BLaER1 treated with 17β-estradiol and CSF1 and Interleukin-3, amounts not matched to agents 10 nM and 100 nM (cell line): ENCODE measurements around the gene CCNDBP1.
"Not testable (repeated sequence)": the region's sequence is repeated elsewhere in the genome, so short reads cannot be mapped to it uniquely, and the experiment has no call there.

Experiments
- H3K27ac ChIP-seq, 11 experiments: shearing (Covaris generic); formaldehyde crosslinking; 2 replicates each; pipeline ENCODE4 v1.8.1; 2022
- H3K27me3 ChIP-seq, 11 experiments: shearing (Covaris generic); formaldehyde crosslinking; 2 replicates each; pipeline ENCODE4 v1.8.1; 2022
- H3K36me3 ChIP-seq, 11 experiments: shearing (Covaris generic); formaldehyde crosslinking; 2 replicates each; pipeline ENCODE4 v1.8.1; 2022
- H3K4me1 ChIP-seq, 10 experiments: shearing (Covaris generic); formaldehyde crosslinking; 2 replicates each; pipeline ENCODE4 v1.8.1; 2022
- H3K4me2 ChIP-seq, 11 experiments: shearing (Covaris generic); formaldehyde crosslinking; 2 replicates each; pipeline ENCODE4 v1.8.1; 2022
- H3K4me3 ChIP-seq, 10 experiments: shearing (Covaris generic); formaldehyde crosslinking; 2 replicates each; pipeline ENCODE4 v1.8.1; 2022
- H3K9ac ChIP-seq, 11 experiments: shearing (Covaris generic); formaldehyde crosslinking; 2 replicates each; pipeline ENCODE4 v1.8.1; 2022
- H3K9me3 ChIP-seq, 11 experiments: shearing (Covaris generic); formaldehyde crosslinking; replicated peaks in 1 of 11; 2 replicates each; pipeline ENCODE4 v1.8.1; 2022
- H4K20me1 ChIP-seq, 11 experiments: shearing (Covaris generic); formaldehyde crosslinking; 2 replicates each; pipeline ENCODE4 v1.8.1; 2022
- Cebpa-rat ChIP-seq, 11 experiments: shearing (Covaris generic); IDR thresholded peaks; 2 replicates each; pipeline ENCODE4 v1.8.1; 2022

Gene CCNDBP1

DNA sequence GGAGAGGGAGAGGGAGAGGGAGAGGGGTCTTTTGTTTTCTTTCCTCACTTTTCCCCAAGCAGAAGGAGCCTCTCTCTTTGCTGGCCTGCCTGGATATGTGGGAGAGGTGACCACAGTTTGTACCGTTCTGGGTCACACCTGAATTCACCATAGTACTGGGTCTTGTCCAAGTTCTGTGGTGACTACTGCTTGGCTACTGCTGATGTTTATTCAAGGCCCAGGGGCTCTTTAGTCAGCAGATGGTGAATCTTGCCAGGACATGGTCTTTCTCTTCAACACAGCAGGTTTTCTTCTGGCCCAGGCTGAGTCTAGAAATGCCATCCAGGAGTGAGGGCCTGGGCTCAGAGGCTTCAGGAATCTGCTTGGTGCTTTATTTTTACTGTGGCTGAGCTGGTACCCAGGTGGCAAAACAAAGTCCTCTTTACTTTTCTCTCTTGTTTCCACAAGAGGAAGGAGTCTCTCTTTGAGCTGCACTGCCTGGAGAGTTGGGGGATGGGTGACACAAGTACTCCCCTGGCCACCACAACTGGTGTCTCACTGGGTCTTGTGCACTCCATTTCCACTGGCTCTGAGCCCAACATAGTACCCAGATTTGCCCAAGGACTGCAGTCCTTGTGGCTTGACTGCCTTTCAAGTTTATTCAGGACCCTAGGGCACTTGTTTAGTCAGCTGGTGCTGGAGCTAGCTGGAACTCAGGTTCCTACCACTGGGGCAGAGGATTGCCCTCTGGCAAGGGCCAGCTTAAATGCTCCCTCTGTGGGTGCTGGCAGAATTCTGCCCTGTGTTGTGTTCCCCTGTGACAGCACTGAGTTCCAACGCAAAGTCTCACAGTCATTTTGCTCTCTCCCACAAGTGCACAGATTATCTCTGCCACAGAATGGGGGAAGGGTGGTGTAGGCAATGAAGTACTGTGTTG, 16.8 kb upstream of the CCNDBP1 start:
- H3K4me3 ChIP-seq, result no peak overlapping the region
- H3K36me3 ChIP-seq, result peaks cover 25 to 75% (median 61%) of the 10 kb centered on the region in 11 experiments
- no peaks in the 10 kb centered on the region for H3K27me3 ChIP-seq
- H3K4me2 ChIP-seq, result no peak overlapping the region
- TF ChIP-seq Cebpa-rat (IDR thresholded peaks at IDR 0.05), result no peak
- H3K27ac ChIP-seq, result no peak overlapping the region
- H3K9ac ChIP-seq, result no peak overlapping the region
- H3K4me1 ChIP-seq, result no peaks in the 10 kb centered on the region
- H4K20me1 ChIP-seq, result no peaks in the 10 kb centered on the region
- H3K9me3 ChIP-seq, result peaks cover 16 to 31% (median 26%) of the 10 kb centered on the region in 11 experiments

- Histone ChIP-seq H3K4me1 (no peaks in the 10 kb centered on the region), H3K27ac (no peak overlapping the region), H4K20me1 (no peaks in the 10 kb centered on the region), H3K9ac (no peak overlapping the region), H3K4me3 (no peak overlapping the region), H3K36me3 (peaks cover 40 to 80% (median 66%) of the 10 kb centered on the region in 11 experiments), H3K27me3 (no peaks in the 10 kb centered on the region), H3K9me3 (peaks cover 21 to 45% (median 36%) of the 10 kb centered on the region in 11 experiments), H3K4me2 (no peak overlapping the region)
- TF ChIP-seq Cebpa-rat (IDR thresholded peaks at IDR 0.05), result no peak
Observed at GRCh38 chr15:43169888-43170287, 15.3 kb upstream of the CCNDBP1 start.

DNA sequence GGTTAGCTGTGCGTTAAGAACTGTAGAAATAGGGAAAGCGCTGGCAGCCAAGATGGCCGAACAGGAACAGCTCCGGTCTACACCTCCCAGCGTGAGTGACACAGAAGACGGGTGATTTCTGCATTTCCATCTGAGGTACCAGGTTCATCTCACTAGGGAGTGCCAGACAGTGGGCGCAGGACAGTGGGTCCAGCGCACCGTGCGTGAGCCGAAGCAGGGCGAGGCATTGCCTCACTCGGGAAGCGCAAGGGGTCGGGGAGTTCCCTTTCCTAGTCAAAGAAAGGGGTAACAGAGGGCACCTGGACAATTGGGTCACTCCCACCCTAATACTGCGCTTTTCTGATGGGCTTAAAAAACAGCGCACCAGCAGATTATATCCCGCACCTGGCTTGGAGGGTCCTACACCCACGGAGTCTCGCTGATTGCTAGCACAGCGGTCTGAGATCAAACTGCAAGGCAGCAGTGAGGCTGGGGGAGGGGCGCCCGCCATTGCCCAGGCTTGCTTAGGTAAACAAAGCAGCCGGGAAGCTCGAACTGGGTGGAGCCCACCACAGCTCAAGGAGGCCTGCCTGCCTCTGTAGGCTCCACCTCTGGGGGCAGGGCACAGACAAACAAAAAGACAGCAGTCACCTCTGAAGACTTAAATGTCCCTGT, 9.4 kb upstream of the CCNDBP1 start:
- not testable (repeated sequence) for H4K20me1 ChIP-seq, H3K4me1 ChIP-seq, H3K27ac ChIP-seq, H3K4me2 ChIP-seq, H3K9ac ChIP-seq, H3K4me3 ChIP-seq, H3K27me3 ChIP-seq
- peaks cover 35 to 56% (median 49%) of the 10 kb centered on the region in 11 experiments for H3K9me3 ChIP-seq
- peaks cover 38 to 66% (median 50%) of the 10 kb centered on the region in 11 experiments for H3K36me3 ChIP-seq

GRCh38 chr15:43177147-43177546, 8.1 kb upstream of the CCNDBP1 start:
- peaks cover 29 to 43% (median 38%) of the 10 kb centered on the region in 11 experiments for H3K9me3 ChIP-seq
- not testable (repeated sequence) for H3K27ac ChIP-seq, H3K27me3 ChIP-seq, H3K9ac ChIP-seq, H3K4me3 ChIP-seq, H3K4me1 ChIP-seq, H4K20me1 ChIP-seq, H3K4me2 ChIP-seq
- H3K36me3 ChIP-seq, result peaks cover 32 to 62% (median 47%) of the 10 kb centered on the region in 11 experiments

GRCh38 chr15:43183270-43183669, 1.9 kb upstream of the CCNDBP1 start:
- no peak for TF ChIP-seq Cebpa-rat (IDR thresholded peaks at IDR 0.05)
- H4K20me1 ChIP-seq, result peaks cover 0 to 15% (median 6%) of the 10 kb centered on the region in 11 experiments; a peak in 10 of 22 replicates
- no peak overlapping the region for H3K4me2 ChIP-seq
- peaks cover 0 to 29% (median 11%) of the 10 kb centered on the region in 11 experiments; a peak in 14 of 22 replicates for H3K36me3 ChIP-seq
- peaks cover 12 to 18% (median 16%) of the 10 kb centered on the region in 10 experiments for H3K4me1 ChIP-seq
- no peaks in the 10 kb centered on the region for H3K9me3 ChIP-seq
- no peaks in the 10 kb centered on the region for H3K27me3 ChIP-seq
- no peak overlapping the region for H3K4me3 ChIP-seq
- no peak overlapping the region for H3K9ac ChIP-seq
- H3K27ac ChIP-seq, result no peak overlapping the region

DNA sequence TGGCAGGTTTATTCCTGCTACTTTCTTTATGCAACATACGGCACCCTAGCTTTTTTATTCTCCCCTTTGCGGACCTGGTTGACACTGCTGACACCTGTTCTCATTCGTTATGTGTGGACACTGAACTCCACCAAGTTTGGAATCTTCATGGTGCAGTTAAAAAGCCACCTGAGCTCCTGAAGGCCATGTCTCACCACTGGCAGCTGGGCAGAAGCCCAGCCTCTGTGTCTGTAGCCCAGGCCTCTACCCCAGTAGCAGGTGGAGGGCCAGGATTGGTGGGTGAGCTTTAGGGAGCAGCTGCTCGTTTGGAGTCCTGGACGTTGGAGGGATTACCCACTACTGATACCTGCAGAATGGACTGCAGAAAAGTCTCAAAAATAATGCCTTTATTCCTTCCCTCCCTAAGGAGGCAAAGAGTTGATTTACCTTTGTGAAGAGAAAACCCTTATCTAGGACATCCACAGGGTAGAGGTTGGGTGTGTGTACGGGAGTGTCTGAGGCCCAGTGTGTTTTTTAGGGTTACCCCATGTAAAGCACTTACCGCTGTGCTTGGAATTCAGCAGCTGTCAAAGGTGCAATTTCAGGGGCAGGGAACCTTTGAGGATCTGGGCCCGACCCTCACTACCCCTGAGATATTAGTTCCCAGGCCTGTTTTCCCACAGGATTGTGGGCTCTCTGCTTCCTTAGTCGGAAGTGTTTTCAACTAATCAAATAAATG, 637 bp upstream of the CCNDBP1 start:
- Histone ChIP-seq H3K4me1 (peaks cover 12 to 18% (median 16%) of the 10 kb centered on the region in 10 experiments), H4K20me1 (peaks cover 0 to 25% (median 6%) of the 10 kb centered on the region in 11 experiments; a peak in 10 of 22 replicates), H3K9me3 (no peaks in the 10 kb centered on the region), H3K9ac (peak overlapping the region in 6 of 11 experiments; percentile 76 to 88 (median 86); a peak in 10 of 22 replicates), H3K36me3 (peaks cover 6 to 33% (median 16%) of the 10 kb centered on the region in 11 experiments), H3K4me2 (peak overlapping the region in 8 of 11 experiments; percentile 91 to 98 (median 94); a peak in 15 of 22 replicates), H3K27me3 (no peaks in the 10 kb centered on the region), H3K4me3 (peak overlapping the region in 6 of 10 experiments; percentile 69 to 84 (median 77); a peak in 12 of 20 replicates), H3K27ac (peak overlapping the region in 8 of 11 experiments; percentile 76 to 90 (median 82); a peak in 14 of 22 replicates)
- no peak for TF ChIP-seq Cebpa-rat (IDR thresholded peaks at IDR 0.05)

DNA sequence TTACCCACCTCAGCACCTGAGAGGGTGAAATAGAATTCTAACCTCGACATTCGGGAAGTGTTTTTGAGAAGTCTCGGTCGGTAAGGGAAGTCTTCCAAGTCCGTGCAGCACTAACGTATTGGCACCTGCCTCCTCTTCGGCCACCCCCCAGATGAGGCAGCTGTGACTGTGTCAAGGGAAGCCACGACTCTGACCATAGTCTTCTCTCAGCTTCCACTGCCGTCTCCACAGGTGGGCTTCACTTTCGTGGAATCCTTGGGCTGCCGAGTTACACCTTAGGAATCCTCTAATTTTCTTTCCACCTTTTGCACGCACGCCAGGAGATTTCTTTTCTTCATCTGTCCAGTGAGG, 775 bp downstream of the CCNDBP1 start:
- Histone ChIP-seq H3K4me2 (peak overlapping the region; percentile 82 to 98 (median 93)), H3K27ac (peak overlapping the region; percentile 76 to 90 (median 84)), H3K9me3 (no peaks in the 10 kb centered on the region), H3K36me3 (peaks cover 20 to 47% (median 30%) of the 10 kb centered on the region in 11 experiments), H4K20me1 (peaks cover 0 to 30% (median 6%) of the 10 kb centered on the region in 11 experiments; a peak in 10 of 22 replicates), H3K4me1 (peaks cover 12 to 18% (median 16%) of the 10 kb centered on the region in 10 experiments), H3K27me3 (no peaks in the 10 kb centered on the region), H3K4me3 (peak overlapping the region; percentile 67 to 93 (median 78)), H3K9ac (peak overlapping the region; percentile 76 to 92 (median 86))
- TF ChIP-seq Cebpa-rat (IDR thresholded peaks at IDR 0.05), result no peak

DNA sequence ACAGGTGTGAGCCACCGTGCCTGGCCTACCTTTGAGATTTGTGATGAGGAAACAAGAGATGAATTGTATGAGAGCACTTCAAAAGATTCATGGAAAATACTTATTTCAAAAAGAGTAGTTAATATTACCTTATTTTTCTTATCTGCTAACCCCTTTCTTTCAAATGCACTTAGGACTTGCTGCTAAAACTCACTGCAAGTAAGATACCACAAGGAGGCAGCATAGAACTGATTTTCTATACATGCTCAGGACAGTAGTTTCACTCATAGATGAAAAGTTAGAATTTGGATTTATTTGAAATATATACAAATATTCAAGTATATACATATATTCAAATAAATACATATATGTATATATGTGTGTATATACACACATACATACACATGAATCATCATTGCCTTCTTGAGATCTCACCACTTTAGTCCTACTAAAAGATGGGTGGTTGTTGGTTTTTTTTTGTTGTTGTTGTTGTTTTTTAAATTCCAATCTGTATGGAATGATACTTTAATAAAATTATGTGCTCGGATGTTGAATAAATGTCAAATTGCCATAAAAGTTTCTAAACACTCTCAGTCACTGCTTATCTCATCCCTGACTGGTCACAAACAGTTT, 2.4 kb downstream of the CCNDBP1 start:
- Histone ChIP-seq H3K4me3 (no peak overlapping the region; a peak in 1 of 20 replicates), H3K4me1 (peaks cover 12 to 18% (median 16%) of the 10 kb centered on the region in 10 experiments), H3K36me3 (peaks cover 36 to 48% (median 42%) of the 10 kb centered on the region in 11 experiments), H3K27ac (no peak overlapping the region), H3K9me3 (no peaks in the 10 kb centered on the region), H3K9ac (peak overlapping the region in 3 of 11 experiments; percentile 6 to 92 (median 25); a peak in 2 of 22 replicates), H3K4me2 (peak overlapping the region; percentile 82 to 98 (median 93); a peak in 18 of 22 replicates), H3K27me3 (no peaks in the 10 kb centered on the region), H4K20me1 (peaks cover 0 to 43% (median 6%) of the 10 kb centered on the region in 11 experiments; a peak in 10 of 22 replicates)
- TF ChIP-seq Cebpa-rat (IDR thresholded peaks at IDR 0.05), result no peak
